GM23338 (cell line): Measurements from ENCODE around the gene TPGS1. TPM values are rescaled to one million over a fixed set of nuclear protein-coding genes. Genes with fewer than 3 reads are reported as not detected.
A peak's percentile ranks its signal among the peaks of the same experiment; 100 is the strongest.

Experiments used
- ATAC-seq: fragments of 200-7000 bp; cut with Tn5 transposase; 3 replicates; pipeline ENCODE4 v1.9.1; 2020
- DNase-seq: peaks from one replicate; pipeline ENCODE4 v3.0.0-alpha.2; 2015; ENCODE audit warnings: low spot score
- H2AFZ ChIP-seq: fragments of 200-600 bp; sonication (generic); 2 replicates; pipeline ENCODE4 v1.8.0; 2016; ENCODE audit warnings: antibody characterized with exemption, mild to moderate bottlenecking, moderate library complexity
- H3F3A ChIP-seq: fragments of 200-600 bp; sonication (generic); replicated peaks from 2 replicates; pipeline ENCODE4 v1.8.0; 2017; ENCODE audit warnings: antibody characterized with exemption, mixed run types, low read depth
- H3K27ac ChIP-seq: fragments of 200-600 bp; sonication (generic); 2 replicates; pipeline ENCODE4 v1.6.1; 2016; ENCODE audit warnings: low read depth
- H3K27me3 ChIP-seq: fragments of 200-600 bp; sonication (generic); 2 replicates; pipeline ENCODE4 v1.8.0; 2016; ENCODE audit warnings: mild to moderate bottlenecking, mixed run types, moderate library complexity; ENCODE audit not compliant: insufficient read depth
- H3K36me3 ChIP-seq: fragments of 200-600 bp; sonication (generic); 2 replicates; pipeline ENCODE4 v1.8.0; 2016; ENCODE audit warnings: mild to moderate bottlenecking; ENCODE audit not compliant: insufficient read depth
- H3K4me1 ChIP-seq: fragments of 200-600 bp; sonication (generic); 2 replicates; pipeline ENCODE4 v1.8.0; 2016; ENCODE audit warnings: mild to moderate bottlenecking, moderate library complexity; ENCODE audit not compliant: insufficient read depth
- H3K4me2 ChIP-seq: fragments of 200-600 bp; sonication (generic); 2 replicates; pipeline ENCODE4 v1.7.1; 2017; ENCODE audit warnings: mixed run types
- H3K4me3 ChIP-seq: fragments of 200-600 bp; sonication (generic); 2 replicates; pipeline ENCODE4 v1.6.1; 2016; ENCODE audit warnings: mixed run types
- H3K79me2 ChIP-seq: fragments of 200-600 bp; sonication (generic); replicated peaks from 2 replicates; pipeline ENCODE4 v1.8.0; 2017; ENCODE audit warnings: mild to moderate bottlenecking; ENCODE audit not compliant: insufficient read depth
- H3K9me2 ChIP-seq: fragments of 200-600 bp; sonication (generic); 2 replicates; pipeline ENCODE4 v1.8.0; 2017; ENCODE audit not compliant: insufficient read depth
- H4K20me1 ChIP-seq: fragments of 200-600 bp; sonication (generic); replicated peaks from 2 replicates; pipeline ENCODE4 v1.8.0; 2017; ENCODE audit warnings: mild to moderate bottlenecking; ENCODE audit not compliant: insufficient read depth
- H3K27ac Mint-ChIP-seq: 2 replicates; pipeline ENCODE4 v1.8.0; 2020; ENCODE audit warnings: inconsistent platforms, mild to moderate bottlenecking, moderate library complexity, mixed read lengths
- H3K27me3 Mint-ChIP-seq: 3 replicates; pipeline ENCODE4 v1.8.0; 2022; ENCODE audit warnings: low read depth, mild to moderate bottlenecking, moderate library complexity, mixed read lengths, inconsistent platforms; ENCODE audit not compliant: insufficient read depth, poor library complexity
- H3K36me3 Mint-ChIP-seq: 3 replicates; pipeline ENCODE4 v1.8.0; 2021; ENCODE audit warnings: low read depth, mild to moderate bottlenecking, inconsistent platforms, moderate library complexity, mixed read lengths
- H3K4me1 Mint-ChIP-seq: 3 replicates; pipeline ENCODE4 v1.8.0; 2020; ENCODE audit warnings: mild to moderate bottlenecking, inconsistent platforms, mixed read lengths
- H3K4me3 Mint-ChIP-seq: 3 replicates; pipeline ENCODE4 v1.8.0; 2021; ENCODE audit warnings: moderate library complexity, mild to moderate bottlenecking, inconsistent platforms, mixed read lengths
- H3K9me3 Mint-ChIP-seq: 3 replicates; pipeline ENCODE4 v1.8.0; 2020; ENCODE audit warnings: moderate library complexity, mild to moderate bottlenecking, inconsistent platforms, mixed read lengths
- CREB1 ChIP-seq: fragments of 250-450 bp; sonication (Bioruptor Pico); IDR thresholded peaks from 2 replicates; pipeline ENCODE4 v1.5.0; 2020; ENCODE audit warnings: low read depth, mild to moderate bottlenecking, moderate library complexity
- EZH2 ChIP-seq: fragments of 200-600 bp; sonication (generic); IDR thresholded peaks from one replicate; pipeline ENCODE4 v1.8.0; 2017; ENCODE audit warnings: antibody characterized with exemption, mild to moderate bottlenecking, low read depth; ENCODE audit not compliant: unreplicated experiment
- EZH2phosphoT487 ChIP-seq: fragments of 200-600 bp; sonication (generic); IDR thresholded peaks from one replicate; pipeline ENCODE4 v1.8.1; 2018; ENCODE audit warnings: antibody characterized with exemption; ENCODE audit not compliant: unreplicated experiment
- JUNB ChIP-seq: IDR thresholded peaks from one replicate; pipeline ENCODE4 v1.6.1; 2016; ENCODE audit warnings: antibody characterized with exemption; ENCODE audit not compliant: unreplicated experiment
- NANOG ChIP-seq: IDR thresholded peaks from 2 replicates; pipeline ENCODE4 v1.6.1; 2016; ENCODE audit warnings: antibody characterized with exemption, borderline replicate concordance
- POLR2AphosphoS5 ChIP-seq: IDR thresholded peaks from 2 replicates; pipeline ENCODE4 v1.6.1; 2016; ENCODE audit warnings: antibody characterized with exemption, low read depth
- REST ChIP-seq: IDR thresholded peaks from one replicate; pipeline ENCODE4 v1.6.1; 2018; ENCODE audit warnings: antibody characterized with exemption; ENCODE audit not compliant: unreplicated experiment
- STAT1 ChIP-seq: IDR thresholded peaks from one replicate; pipeline ENCODE4 v1.6.1; 2016; ENCODE audit warnings: antibody characterized with exemption; ENCODE audit not compliant: unreplicated experiment
- polyA plus RNA-seq: library from polyadenylated mRNA; unstranded; fragments of >200 nt; fragmentation: Nextera tagmentation; extraction: Ambion mirVana; gene quantifications from 2 replicates; pipeline ENCODE4 v1.2.1, GENCODE V29; 2016
- total RNA-seq: library from RNA; depleted of rRNA; stranded (reverse); fragments of >200 nt; shearing (Covaris generic); gene quantifications from 2 replicates; pipeline ENCODE4 v1.2.3, GENCODE V29; 2014
- TF ChIP-seq, protein P1 (sequence below): IDR thresholded peaks from 2 replicates; pipeline ENCODE4 v1.6.1; 2016; ENCODE audit warnings: antibody characterized with exemption
- TF ChIP-seq, protein P2 (sequence below), 2 experiments: fragments of 200-600 bp in 1 of 2; sonication (generic) in 1 of 2; conservative IDR thresholded peaks; 2 replicates each; pipeline versions ENCODE4 v1.5.1 to v1.6.1; 2016 to 2017; ENCODE audit warnings: antibody characterized with exemption in 2 of 2, low read depth in 2 of 2, mild to moderate bottlenecking in 2 of 2, moderate library complexity in 1 of 2

TPGS1 gene
- total and polyA plus RNA-seq, 2 experiments from 2014 or later = 11.9 to 38.4 TPM

DNA sequence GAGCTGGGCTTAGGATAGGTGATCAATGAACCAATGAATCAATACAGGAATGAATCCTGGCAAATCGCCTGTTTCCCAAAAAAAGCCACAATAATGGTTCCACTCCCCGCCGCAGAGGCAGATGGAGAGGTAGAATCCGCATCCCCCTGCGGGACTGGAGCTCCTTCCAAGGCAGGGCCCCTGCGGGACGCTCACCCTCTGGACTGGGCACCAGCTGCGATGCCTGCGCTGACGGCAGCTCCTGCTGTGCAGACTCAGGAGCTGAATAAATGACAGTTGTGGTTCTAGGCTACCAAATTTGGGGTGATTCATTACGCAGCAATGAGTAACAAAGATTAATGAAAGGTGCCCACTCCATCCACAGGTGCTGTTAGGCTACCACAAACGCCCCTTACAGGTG, 15.4 kb downstream of the TPGS1 start:
- no peaks in the 10 kb centered on the region for H4K20me1 ChIP-seq
- H3K27me3 ChIP-seq = peaks cover 20% of the 10 kb centered on the region
- Mint-ChIP-seq H3K36me3 (peaks cover 17% of the 10 kb centered on the region; the same call in 2 of the 3 replicates), H3K27me3 (peaks cover 17% of the 10 kb centered on the region), H3K4me3 (no peak overlapping the region), H3K9me3 (peaks cover 24% of the 10 kb centered on the region), H3K4me1 (peaks cover 3% of the 10 kb centered on the region), H3K27ac (no peak overlapping the region)
- ATAC-seq (no peak), DNase-seq (no peak)
- 0 out of 2 replicates have a peak, but pooled peaks cover 3% of the 10 kb centered on the region for H3F3A ChIP-seq
- no peak for TF ChIP-seq JUNB
- TF ChIP-seq, protein P1, sequence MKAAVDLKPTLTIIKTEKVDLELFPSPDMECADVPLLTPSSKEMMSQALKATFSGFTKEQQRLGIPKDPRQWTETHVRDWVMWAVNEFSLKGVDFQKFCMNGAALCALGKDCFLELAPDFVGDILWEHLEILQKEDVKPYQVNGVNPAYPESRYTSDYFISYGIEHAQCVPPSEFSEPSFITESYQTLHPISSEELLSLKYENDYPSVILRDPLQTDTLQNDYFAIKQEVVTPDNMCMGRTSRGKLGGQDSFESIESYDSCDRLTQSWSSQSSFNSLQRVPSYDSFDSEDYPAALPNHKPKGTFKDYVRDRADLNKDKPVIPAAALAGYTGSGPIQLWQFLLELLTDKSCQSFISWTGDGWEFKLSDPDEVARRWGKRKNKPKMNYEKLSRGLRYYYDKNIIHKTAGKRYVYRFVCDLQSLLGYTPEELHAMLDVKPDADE = no peak
- no peak for TF ChIP-seq CREB1
- TF ChIP-seq POLR2AphosphoS5 = no peak
- H3K79me2 ChIP-seq = no peaks in the 10 kb centered on the region
- H3K4me2 ChIP-seq = no peak overlapping the region
- no peak overlapping the region for H3K4me3 ChIP-seq
- H3K36me3 ChIP-seq = no peaks in the 10 kb centered on the region
- H2AFZ ChIP-seq = no peak overlapping the region
- H3K9me2 ChIP-seq = no peaks in the 10 kb centered on the region
- no peak overlapping the region for H3K27ac ChIP-seq
- H3K4me1 ChIP-seq = no peaks in the 10 kb centered on the region

GRCh38 chr19:524062-524674, 16.9 kb downstream of the TPGS1 start:
- TF ChIP-seq CREB1 (no peak), STAT1 (no peak), EZH2 (no peak), NANOG (no peak)
- H3K4me3 Mint-ChIP-seq = no peak overlapping the region

DNA sequence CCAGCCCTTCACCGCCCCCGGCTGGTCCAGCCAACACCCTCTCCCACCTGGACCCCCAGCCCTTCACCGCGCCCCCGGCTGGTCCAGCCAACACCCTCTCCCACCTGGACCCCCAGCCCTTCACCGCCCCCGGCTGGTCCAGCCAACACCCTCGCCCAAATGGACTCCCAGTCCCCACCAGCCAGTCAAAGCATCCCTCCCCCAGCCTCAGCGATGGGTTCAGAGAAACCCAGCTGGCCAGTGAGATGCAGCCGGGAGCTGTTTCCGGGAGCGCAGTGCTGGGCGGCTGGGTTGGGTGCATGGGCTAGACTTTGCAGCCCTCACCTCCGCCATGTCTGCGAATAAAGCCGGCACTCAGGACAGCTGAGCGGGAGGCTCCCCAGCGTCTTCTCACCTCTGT, 17.7 kb downstream of the TPGS1 start:
- no peak overlapping the region for H3K27ac Mint-ChIP-seq
- Histone ChIP-seq H4K20me1 (no peaks in the 10 kb centered on the region), H3K4me1 (no peaks in the 10 kb centered on the region), H3K27ac (no peak overlapping the region), H3K27me3 (peaks cover 12% of the 10 kb centered on the region), H2AFZ (no peak overlapping the region), H3K4me2 (no peak overlapping the region), H3K4me3 (0 out of 2 replicates have a peak overlapping the region, but pooled peaks have one; percentile 7), H3K9me2 (no peaks in the 10 kb centered on the region), H3K36me3 (no peaks in the 10 kb centered on the region), H3F3A (peaks cover 3% of the 10 kb centered on the region; the same call in 1 of the 2 replicates), H3K79me2 (no peaks in the 10 kb centered on the region)
- ATAC-seq (peak; percentile 26), DNase-seq (no peak)
- H3K4me1 Mint-ChIP-seq = peaks cover 7% of the 10 kb centered on the region
- peaks cover 21% of the 10 kb centered on the region for H3K27me3 Mint-ChIP-seq
- no peak overlapping the region for H3K4me3 Mint-ChIP-seq
- H3K36me3 Mint-ChIP-seq = peaks cover 15% of the 10 kb centered on the region; the same call in 2 of the 3 replicates
- H3K9me3 Mint-ChIP-seq = peaks cover 24% of the 10 kb centered on the region
- TF ChIP-seq CREB1 (no peak), EZH2 (no peak), JUNB (no peak), REST (no peak), EZH2phosphoT487 (no peak)
- TF ChIP-seq, protein P1 = no peak
- TF ChIP-seq, protein P2, sequence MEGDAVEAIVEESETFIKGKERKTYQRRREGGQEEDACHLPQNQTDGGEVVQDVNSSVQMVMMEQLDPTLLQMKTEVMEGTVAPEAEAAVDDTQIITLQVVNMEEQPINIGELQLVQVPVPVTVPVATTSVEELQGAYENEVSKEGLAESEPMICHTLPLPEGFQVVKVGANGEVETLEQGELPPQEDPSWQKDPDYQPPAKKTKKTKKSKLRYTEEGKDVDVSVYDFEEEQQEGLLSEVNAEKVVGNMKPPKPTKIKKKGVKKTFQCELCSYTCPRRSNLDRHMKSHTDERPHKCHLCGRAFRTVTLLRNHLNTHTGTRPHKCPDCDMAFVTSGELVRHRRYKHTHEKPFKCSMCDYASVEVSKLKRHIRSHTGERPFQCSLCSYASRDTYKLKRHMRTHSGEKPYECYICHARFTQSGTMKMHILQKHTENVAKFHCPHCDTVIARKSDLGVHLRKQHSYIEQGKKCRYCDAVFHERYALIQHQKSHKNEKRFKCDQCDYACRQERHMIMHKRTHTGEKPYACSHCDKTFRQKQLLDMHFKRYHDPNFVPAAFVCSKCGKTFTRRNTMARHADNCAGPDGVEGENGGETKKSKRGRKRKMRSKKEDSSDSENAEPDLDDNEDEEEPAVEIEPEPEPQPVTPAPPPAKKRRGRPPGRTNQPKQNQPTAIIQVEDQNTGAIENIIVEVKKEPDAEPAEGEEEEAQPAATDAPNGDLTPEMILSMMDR (conservative IDR thresholded peaks at IDR 0.05; ENCODE audit: low read depth in 2 of 2) = no peak

More at GRCh38 chr19:524062-524674, 16.9 kb downstream of the TPGS1 start:
- 0 out of 2 replicates have a peak, but pooled peaks cover 3% of the 10 kb centered on the region for H3F3A ChIP-seq
- no peak overlapping the region for H3K4me3 ChIP-seq
- Mint-ChIP-seq H3K27me3 (peaks cover 19% of the 10 kb centered on the region), H3K9me3 (peaks cover 24% of the 10 kb centered on the region), H3K36me3 (peaks cover 17% of the 10 kb centered on the region; the same call in 2 of the 3 replicates), H3K27ac (no peak overlapping the region), H3K4me1 (peaks cover 7% of the 10 kb centered on the region)
- H3K27me3 ChIP-seq = peaks cover 20% of the 10 kb centered on the region
- H3K4me1 ChIP-seq = no peaks in the 10 kb centered on the region
- no peaks in the 10 kb centered on the region for H4K20me1 ChIP-seq
- H3K9me2 ChIP-seq = no peaks in the 10 kb centered on the region
- ATAC-seq = no peak
- no peak overlapping the region for H2AFZ ChIP-seq
- H3K27ac ChIP-seq = no peak overlapping the region
- H3K36me3 ChIP-seq = no peaks in the 10 kb centered on the region
- H3K79me2 ChIP-seq = no peaks in the 10 kb centered on the region
- no peak for DNase-seq
- H3K4me2 ChIP-seq = no peak overlapping the region
